NCI-H2107 (cell line): ENCODE results near the gene GRIP1.
A peak's percentile ranks its signal among the peaks of the same experiment; 100 is the strongest.

Source experiments
- DNase-seq: peaks from one replicate; lab custom pipeline; 2025; lab: John Stamatoyannopoulos, UW

The GRIP1 gene

DNA sequence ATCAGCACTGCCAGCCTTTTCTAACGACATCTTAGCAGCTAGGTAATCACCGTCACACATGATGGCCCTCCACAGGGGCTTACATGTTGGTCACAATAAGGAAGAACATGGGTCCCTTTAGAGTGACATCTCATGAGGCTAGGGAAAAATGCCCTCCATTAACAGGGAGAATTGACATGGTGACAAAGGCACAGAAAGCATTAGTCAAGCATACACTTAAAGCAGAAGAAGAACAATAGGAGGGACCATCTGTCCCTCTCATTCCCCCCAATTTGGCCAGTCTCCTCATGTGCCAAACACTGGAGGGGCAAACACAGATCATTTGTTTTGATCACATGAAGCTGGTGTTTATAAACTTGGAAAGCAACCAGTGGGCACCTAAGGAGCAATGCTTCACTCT is 78.0 kb downstream of the GRIP1 start:
- peak; percentile 22 for DNase-seq

DNA sequence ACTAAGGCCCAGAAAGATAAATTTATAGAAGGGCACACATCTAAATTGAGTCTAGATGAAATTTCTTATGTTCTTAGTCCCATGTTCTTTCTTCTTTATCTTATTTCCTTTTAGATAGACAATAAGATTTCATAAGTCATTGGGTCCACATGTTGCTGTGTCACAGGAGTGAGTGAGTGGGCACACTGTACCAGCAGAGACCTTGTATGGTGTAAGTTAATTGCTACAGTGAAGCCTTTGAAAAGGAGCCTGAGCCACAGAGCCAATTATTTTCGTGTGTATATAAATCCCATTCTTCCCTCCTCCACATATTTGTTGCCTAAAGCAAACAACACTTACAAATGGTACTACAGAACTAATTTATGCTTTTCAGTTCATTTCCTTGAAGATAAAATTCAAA is 79.1 kb downstream of the GRIP1 start:
- DNase-seq: no peak

GRCh38 chr12:66598608-66599007 is 80.3 kb downstream of the GRIP1 start:
- DNase-seq: no peak

- DNase-seq: no peak
Measured at GRCh38 chr12:66598079-66598478, 80.8 kb downstream of the GRIP1 start.

DNA sequence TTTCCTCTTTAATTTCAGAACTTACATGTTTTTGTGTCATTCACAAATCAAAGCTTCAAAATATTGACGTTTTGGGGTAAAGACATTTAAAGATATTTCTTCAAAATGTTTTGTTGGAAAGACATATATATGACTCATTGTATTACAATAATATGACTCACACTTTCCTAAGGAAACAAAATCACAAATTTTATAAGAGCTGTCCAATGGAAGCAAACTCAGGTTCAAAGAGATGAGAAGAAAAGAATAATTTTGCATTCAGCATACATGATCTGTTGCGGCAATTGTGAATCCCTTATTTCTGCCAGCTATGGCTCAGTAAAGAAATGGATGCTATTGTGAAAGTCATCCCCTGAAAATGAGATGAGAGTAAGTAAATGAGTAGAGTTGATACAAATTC is 82.7 kb downstream of the GRIP1 start:
- DNase-seq: no peak

DNA sequence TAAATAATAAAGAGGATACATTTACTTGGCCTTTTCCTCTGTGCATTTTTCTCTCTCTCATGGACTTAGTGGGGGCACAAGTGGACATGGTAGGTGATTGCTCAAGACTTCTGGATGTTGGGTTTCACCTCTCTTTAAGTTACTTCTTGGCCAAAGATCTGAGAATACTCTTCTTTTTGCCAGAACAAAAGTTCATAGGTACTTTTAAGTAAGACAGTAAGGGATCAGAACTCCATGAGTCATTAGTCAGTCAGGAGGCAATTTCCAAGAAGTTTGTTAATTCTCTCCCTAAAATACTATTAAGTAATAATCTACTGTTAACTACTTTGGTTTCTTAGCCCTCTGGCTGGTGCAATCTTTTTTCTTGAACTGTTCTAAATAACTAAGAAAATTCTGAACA is 84.2 kb downstream of the GRIP1 start:
- no peak for DNase-seq

GRCh38 chr12:66590275-66590985 is 88.4 kb downstream of the GRIP1 start:
- no peak for DNase-seq

GRCh38 chr12:66589095-66589494 is 89.8 kb downstream of the GRIP1 start:
- no peak for DNase-seq

DNA sequence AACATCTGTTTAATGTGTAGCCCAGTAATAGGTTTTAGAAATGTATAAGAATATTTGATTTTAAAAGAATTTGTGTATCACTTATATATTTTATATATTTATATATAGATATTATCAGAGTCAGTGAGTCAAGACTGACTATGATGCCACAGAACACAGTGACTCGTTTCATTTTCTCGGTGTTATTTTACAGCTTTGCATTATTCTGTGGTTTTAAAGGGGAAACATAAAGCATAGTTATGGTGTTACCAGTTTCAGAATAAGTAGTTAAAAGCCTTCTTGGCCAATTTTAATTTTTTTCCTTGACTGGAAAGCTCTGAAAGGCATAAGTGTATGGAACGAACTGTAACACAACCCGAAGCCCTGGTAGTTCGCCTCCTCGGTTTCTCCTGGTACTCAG is 91.0 kb downstream of the GRIP1 start:
- DNase-seq: no peak

- DNase-seq: no peak
Measured at GRCh38 chr12:66584673-66585072, 94.2 kb downstream of the GRIP1 start.

DNA sequence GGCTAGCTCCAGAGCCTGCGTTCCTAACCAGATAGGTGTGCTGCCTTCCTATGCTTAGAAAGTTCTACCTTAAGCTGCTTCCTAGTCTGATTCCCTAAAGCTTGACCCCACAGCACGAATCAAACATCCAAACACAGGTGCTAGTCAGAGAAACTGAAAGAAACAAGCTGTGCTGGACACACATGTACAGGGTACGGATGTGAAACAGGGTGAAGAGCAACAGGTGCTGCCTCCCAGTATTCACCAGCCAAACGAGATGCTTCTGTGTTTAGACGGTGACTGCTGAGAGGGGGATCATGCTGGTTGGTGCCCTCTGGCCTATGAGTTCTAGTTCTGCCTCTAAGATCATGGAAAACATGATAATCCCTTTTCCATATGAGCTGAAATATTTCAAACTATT is 105.3 kb downstream of the GRIP1 start:
- no peak for DNase-seq

DNA sequence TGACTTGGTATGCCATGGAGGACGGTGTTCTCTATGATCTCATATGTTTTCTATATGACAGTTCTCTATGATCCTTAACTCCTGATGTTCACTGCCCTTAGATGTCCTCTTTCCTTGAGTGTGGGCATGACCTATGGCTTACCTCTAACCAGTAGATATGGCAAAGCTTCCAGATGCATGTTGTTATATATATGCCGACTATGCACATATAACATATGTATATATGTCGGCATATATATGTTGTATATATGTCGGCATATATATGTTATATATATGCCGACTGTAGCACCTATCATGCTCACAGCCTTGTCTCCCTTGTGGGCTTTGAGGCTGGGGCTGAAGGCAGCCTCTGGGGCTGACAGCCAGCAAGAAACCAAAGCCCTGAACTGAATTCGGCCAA is 106.0 kb downstream of the GRIP1 start:
- DNase-seq: no peak

- DNase-seq: no peak
Measured at GRCh38 chr12:66571361-66571915, 107.4 kb downstream of the GRIP1 start.

GRCh38 chr12:66563220-66563619 is 115.7 kb downstream of the GRIP1 start:
- DNase-seq: no peak

DNA sequence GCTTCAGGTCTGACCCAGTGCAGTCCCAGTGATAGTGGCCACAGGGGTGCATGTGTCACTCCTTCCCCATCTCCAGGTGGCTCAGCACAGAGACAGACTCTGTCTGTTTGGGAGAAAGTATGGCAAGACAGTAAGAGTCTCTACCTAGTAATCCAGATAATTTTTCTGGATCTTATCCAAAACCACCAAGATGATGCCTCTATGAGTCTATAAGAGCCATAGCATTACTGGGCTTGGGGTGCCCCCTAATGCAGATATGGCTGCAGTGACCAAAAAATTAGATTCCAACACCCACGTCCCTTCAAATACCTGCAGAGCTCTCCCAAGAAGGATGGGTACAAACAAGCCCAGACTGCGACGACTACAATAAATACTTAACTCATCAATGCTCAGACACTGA is 123.8 kb downstream of the GRIP1 start:
- DNase-seq: no peak

DNA sequence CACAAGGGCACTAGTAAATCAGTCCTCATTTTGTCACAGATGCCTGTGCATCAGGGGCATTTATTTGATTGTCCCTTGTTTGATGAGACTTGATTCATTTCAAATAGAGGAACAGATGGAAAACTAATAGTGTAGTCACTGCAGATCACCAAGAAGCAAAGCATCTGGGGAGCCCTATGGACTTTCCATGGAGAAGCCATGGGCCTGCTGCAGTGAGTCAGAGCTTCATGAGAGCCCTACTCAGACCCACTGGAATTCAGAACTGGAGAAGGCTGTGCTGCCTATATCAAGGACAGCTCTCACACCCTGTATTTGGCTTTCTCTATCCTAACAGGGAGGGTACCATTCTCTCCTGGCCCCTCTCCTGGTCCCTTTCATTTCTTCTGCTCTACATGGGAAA is 126.2 kb downstream of the GRIP1 start:
- no peak for DNase-seq

GRCh38 chr12:66550626-66551025 is 128.2 kb downstream of the GRIP1 start:
- no peak for DNase-seq

- no peak for DNase-seq
Measured at GRCh38 chr12:66549050-66549389, 129.9 kb downstream of the GRIP1 start.

DNA sequence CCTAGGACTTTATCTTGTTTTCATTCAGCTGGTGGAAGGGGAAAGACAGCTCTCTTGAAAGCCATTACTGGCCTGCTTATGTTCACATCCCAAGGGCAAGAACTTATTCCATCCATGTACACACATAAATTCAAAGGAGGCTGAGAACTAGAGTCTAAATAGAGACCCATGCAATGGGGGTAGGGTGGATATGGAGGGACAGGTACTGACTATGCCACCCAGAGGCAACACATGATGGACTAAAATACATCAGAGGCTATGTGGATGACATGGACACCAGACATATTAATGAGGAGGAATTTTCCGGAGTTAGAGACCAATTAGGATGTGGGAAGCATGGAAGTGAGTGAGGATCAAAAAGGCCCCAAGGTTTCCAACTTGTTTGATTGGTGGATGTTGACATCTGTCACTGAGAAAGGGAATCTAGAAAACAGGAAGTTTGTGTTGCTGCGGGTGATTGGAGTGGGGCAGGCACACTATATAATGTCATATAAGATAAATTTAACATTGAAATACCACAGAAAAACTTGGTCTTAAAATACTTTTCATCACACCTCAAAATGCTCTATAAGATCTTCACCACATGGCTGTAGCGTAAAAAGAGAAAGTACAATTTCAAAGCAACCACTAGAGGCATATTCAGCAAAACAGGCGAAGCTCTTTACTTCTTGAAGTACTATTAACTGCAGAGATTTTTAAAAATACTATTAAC is 130.4 kb downstream of the GRIP1 start:
- DNase-seq: no peak

DNA sequence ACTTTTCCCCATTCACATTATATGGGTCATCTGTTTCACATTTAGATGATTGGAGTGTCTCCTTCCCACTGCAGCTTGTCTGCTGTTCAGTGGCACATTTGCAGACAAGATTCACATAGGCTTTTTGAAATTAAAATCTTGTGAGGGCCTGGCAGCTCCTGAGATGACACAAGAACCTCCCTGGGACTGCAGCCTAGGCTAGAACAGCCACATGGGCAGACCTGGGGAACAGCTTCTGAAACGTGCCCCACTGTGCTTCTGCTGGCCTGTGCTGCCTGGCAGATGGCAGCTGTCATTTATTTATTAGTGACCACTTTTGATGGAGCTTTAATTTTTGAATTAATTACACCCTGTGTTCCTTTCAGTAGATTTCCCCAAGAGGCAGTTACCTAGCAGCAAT is 137.4 kb downstream of the GRIP1 start:
- DNase-seq: no peak

GRCh38 chr12:66539431-66539830 is 139.4 kb downstream of the GRIP1 start:
- DNase-seq: no peak

DNA sequence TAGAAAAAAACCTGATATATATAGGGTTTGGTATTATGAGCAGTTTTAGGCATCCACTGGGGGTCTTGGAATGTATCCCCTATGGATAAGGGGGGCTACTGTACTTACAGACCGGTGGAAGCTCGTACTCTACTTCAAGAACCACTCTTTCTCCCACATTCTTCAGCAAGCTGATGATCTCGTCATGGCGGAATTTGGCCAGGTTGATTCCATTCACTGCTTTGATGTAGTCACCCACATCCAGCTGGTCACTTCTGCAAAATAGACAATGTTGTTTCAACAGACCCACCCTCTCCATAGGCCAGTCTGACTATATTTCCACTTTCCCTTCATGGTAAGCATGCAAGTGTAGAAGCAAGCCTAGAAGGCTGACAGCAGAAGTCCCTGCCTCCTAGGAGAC is 139.9 kb downstream of the GRIP1 start:
- DNase-seq: no peak

DNA sequence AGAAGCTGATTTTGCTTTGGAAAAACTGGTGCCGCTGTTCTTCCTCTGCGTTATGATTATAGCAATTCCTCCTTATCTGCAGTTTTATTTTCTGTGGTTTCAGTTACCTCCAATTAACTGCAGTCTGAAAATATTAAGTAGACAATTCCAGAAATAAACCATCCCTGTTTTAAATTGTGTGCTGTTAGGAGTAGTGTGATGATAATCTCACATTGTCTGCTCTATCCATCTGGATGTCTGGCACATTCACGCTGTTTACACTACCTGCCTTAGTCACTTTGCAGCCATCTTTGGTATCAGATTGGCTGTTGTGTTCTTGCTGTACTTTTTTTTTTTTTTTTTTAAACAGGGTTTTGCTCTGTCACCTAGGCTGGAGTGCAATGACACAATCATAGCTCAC is 141.0 kb downstream of the GRIP1 start:
- DNase-seq: no peak

GRCh38 chr12:66533767-66534166 is 145.1 kb downstream of the GRIP1 start:
- no peak for DNase-seq
